GM10248 (cell line): Measurements from ENCODE around the gene PROM1.

Experiments used
- CTCF ChIA-PET: fragments of 300-600 bp; sonication (Branson Sonifier 250); formaldehyde crosslinking; extraction: SDS; loops from one replicate; lab custom pipeline; 2021; ENCODE audit warnings: antibody characterized with exemption; lab: Yijun Ruan, JAX
- POLR2A ChIA-PET: fragments of 350-650 bp; sonication (Branson Sonifier 250); formaldehyde crosslinking; extraction: SDS; loops from one replicate; lab custom pipeline; 2020; ENCODE audit warnings: antibody characterized with exemption; lab: Yijun Ruan, JAX
- DNase-seq: peaks from one replicate; pipeline ENCODE4 v3.0.0; 2012; ENCODE audit errors: extremely low spot score
- TF ChIP-seq, protein P1 (sequence below): IDR thresholded peaks from 2 replicates; pipeline ENCODE4 v1.5.1; 2012; ENCODE audit warnings: mild to moderate bottlenecking, low read depth; ENCODE audit errors: extremely low read depth, missing control alignments, control extremely low read depth

PROM1 gene

DNA sequence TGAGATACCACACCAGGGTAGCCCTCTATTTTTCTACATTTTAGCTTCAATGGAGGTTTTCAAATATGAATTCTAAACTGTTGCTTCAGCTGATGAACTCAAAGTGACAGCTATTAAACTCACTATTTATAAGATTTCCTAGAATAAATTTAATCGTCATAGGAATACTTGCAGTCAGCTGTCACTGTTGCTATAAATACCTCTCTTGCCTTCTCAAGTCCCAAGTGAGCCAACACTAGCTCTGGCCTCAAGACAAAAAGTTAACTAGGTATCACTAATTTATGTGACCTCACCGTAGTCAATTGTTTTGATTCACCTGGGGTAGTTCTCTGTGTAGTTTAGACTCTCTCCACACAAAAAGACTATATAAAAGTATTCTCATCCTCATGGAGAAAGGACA lies 34.3 kb upstream of the PROM1 start:
- POLR2A ChIA-PET: no interaction called here
- TF ChIP-seq, protein P1, sequence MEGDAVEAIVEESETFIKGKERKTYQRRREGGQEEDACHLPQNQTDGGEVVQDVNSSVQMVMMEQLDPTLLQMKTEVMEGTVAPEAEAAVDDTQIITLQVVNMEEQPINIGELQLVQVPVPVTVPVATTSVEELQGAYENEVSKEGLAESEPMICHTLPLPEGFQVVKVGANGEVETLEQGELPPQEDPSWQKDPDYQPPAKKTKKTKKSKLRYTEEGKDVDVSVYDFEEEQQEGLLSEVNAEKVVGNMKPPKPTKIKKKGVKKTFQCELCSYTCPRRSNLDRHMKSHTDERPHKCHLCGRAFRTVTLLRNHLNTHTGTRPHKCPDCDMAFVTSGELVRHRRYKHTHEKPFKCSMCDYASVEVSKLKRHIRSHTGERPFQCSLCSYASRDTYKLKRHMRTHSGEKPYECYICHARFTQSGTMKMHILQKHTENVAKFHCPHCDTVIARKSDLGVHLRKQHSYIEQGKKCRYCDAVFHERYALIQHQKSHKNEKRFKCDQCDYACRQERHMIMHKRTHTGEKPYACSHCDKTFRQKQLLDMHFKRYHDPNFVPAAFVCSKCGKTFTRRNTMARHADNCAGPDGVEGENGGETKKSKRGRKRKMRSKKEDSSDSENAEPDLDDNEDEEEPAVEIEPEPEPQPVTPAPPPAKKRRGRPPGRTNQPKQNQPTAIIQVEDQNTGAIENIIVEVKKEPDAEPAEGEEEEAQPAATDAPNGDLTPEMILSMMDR: no peak
- CTCF ChIA-PET: interaction anchor here (0.8 kb wide), 1 partner anchor 59 kb away, joined by 3 read pairs; no protein-coding TSS in a partner anchor
- DNase-seq: no peak

DNA sequence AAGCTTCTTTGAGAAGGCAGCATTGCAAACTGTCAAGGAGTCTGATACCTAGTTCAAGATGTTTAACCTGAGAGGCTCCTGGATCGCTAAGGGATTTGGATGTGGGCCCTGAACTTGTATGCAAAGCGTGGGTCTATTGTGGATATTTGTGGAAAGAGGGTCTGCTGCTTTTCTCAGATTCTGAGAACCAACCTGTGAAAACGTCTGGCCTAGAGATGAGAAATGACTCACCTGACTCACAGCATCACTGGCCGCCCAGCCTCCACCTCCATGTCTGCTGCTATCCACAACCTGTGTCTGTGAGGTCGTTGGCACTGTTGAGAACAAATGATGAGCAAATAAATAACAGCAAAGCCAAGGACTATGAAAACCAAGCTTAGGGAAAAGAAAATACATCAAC lies 33.3 kb upstream of the PROM1 start:
- POLR2A ChIA-PET: no interaction called here
- no peak for DNase-seq
- TF ChIP-seq, protein P1: no peak
- CTCF ChIA-PET: interaction anchor here (0.8 kb wide), 1 partner anchor 60 kb away, joined by 3 read pairs; no protein-coding TSS in a partner anchor

DNA sequence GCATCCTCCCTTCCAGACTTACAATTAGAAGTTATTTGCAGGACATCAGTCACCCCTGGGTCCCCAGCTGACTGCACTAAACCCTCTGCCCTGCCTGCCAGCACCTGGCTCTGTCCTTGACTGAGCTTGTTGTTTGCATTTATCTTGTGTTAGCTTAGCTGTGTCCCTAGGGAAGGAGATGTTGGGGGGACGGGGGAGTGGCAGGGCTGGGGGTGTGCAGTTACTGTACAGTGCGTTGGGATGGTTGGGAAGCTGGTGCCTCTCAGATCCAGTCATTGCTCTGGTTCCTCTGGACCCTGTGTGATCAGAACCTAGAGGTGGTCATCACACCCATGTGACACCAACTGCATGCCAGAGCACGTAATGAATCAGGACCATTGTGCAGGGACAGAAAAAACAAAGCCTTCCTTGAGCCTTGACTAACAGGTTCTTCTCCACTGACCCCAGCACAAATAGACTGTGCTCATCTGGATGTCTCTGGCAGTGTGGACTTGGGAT lies 32.7 kb upstream of the PROM1 start:
- ChIA-PET POLR2A (no interaction called here), CTCF (interaction anchor here (0.5 to 1.3 kb wide), 2 partner anchors 9 to 221 kb away, joined by 3 to 4 read pairs; no protein-coding TSS in a partner anchor)
- DNase-seq: no peak
- TF ChIP-seq, protein P1: no peak

DNA sequence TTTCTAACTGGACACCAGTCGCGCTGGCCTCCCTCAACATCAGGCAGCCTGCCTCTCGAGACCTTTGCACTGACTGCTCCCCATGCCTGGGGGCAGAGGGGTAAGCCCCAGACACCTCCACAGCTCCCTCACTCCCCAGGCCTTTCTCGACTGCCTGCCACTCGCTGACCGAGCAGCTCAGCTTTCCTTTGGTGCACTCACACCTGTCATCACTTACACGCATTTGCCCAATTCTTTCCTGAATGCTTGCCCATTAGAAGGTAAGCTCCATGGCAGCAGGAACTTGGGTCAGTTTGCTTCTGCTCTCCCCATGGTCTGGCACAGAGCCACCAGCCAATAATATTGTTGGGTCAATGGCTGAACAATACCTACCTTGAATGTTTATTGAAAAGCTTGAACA lies 32.2 kb upstream of the PROM1 start:
- ChIA-PET CTCF (interaction anchor here (1.3 kb wide), 1 partner anchor 10 kb away, joined by 3 read pairs; no protein-coding TSS in a partner anchor), POLR2A (no interaction called here)
- TF ChIP-seq, protein P1: no peak
- DNase-seq: no peak

DNA sequence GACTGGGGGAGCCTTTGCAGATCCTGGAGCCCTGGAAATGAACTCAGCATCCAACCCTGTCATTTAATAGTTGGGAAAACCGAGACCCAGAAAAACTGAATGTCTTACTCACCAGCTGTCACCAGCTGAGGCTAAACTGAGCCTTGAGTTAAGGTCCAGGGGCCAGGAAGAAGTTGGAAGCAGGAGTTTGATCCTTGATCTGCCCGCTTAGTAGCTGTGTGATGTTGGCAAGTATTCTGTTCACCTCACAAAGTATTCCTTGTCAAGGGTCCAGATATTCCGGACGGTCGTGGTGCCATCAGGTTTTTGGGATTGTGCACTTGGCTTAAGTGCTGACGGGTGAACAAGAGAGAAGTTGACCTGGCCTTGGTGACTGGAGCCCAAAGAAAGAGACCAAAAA lies 30.7 kb upstream of the PROM1 start:
- POLR2A ChIA-PET: no interaction called here
- no peak for DNase-seq
- CTCF ChIA-PET: interaction anchor here (0.6 to 1.5 kb wide), 3 partner anchors 12 to 91 kb away, joined by 3 read pairs; no protein-coding TSS in a partner anchor
- TF ChIP-seq, protein P1: no peak

DNA sequence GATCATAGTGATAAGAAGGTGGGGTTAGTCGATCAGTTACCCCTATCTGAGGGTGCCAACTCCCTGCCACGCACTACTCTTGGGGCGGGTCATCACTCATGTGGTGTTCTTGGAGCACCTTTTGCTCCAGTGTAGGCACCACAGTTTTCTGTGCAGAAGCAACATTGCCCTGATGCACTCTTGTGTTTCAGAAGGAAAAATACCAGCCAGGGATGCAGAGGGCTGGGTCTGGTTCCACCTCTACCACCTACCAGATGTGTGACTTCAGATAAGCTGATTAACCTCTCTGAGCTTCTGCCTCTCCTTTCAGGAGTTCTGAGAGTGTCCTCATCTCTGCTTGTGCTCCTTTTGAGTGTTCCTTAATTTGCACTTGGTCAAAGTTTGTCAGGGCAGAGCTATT lies 29.9 kb upstream of the PROM1 start:
- no peak for DNase-seq
- ChIA-PET POLR2A (no interaction called here), CTCF (interaction anchor here (0.6 to 1.5 kb wide), 2 partner anchors 12 to 92 kb away, joined by 3 read pairs; no protein-coding TSS in a partner anchor)
- TF ChIP-seq, protein P1: no peak

DNA sequence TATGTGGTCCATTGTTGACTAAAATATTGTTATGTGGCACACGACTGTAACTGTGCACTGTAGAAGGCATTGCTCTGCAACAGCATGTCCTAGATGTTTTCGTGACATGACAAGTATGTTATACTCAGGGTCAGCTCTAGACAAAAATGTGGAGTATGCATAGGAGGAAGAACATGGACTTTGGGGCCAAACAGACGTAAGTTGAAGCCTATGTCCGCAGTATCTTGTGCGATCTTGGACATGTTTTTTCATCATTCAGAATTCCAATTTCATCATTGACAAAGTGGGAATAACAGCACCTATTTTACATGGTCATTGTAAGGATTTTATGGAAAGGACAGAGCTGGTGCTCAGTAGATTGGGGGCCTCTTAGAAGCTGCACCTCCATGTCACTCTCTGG lies 27.7 kb upstream of the PROM1 start:
- DNase-seq: no peak
- ChIA-PET POLR2A (no interaction called here), CTCF (no interaction called here)
- TF ChIP-seq, protein P1: no peak
